ENCODE measurements around the gene OXCT2.
A peak's percentile ranks its signal among the peaks of the same experiment; 100 is the strongest.

The OXCT2 gene

GRCh38 chr1:39755965-39756659 is 15.0 kb downstream of the OXCT2 start:
- Mint-ChIP-seq H3K4me1 (peaks cover 1% of the 10 kb centered on the region), H3K27me3 (ENCODE audit: low read depth, poor library complexity) (no peaks in the 10 kb centered on the region), H3K4me3 (no peak overlapping the region), H3K36me3 (ENCODE audit: low read depth) (peaks cover 44% of the 10 kb centered on the region), H3K27ac (no peak overlapping the region), H3K9me3 (no peaks in the 10 kb centered on the region)
- DNase-seq: no peak
- TF ChIP-seq, protein P1, sequence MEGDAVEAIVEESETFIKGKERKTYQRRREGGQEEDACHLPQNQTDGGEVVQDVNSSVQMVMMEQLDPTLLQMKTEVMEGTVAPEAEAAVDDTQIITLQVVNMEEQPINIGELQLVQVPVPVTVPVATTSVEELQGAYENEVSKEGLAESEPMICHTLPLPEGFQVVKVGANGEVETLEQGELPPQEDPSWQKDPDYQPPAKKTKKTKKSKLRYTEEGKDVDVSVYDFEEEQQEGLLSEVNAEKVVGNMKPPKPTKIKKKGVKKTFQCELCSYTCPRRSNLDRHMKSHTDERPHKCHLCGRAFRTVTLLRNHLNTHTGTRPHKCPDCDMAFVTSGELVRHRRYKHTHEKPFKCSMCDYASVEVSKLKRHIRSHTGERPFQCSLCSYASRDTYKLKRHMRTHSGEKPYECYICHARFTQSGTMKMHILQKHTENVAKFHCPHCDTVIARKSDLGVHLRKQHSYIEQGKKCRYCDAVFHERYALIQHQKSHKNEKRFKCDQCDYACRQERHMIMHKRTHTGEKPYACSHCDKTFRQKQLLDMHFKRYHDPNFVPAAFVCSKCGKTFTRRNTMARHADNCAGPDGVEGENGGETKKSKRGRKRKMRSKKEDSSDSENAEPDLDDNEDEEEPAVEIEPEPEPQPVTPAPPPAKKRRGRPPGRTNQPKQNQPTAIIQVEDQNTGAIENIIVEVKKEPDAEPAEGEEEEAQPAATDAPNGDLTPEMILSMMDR (IDR thresholded peaks at IDR 0.05): no peak

DNA sequence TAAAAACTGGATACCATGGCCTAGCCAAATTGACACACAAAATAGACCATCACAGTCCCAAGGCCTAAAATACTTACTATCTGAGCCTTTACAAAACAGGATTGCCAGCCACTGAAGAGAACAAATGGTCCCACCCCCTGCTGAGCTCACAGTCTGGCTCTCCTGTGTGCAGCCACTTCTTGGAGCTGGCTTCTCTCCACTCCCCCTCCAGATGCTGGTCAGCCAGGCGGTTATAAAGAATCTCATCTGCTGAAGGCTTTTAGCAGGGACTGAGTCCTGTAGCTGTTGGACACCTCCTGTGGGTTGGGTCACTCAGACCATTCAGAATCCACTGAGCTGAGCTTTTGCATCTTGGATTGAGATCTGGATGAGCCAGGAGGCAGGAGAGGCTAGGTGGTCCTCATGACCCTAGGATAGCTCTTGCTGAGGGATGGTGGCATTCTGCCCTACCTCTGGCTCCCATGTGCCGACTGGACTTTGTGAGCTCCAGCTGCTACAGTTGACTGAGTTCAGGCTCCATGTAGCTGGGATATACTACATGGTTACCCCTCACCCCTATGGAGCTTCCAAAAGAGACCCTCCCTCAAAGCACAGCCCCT is 16.1 kb downstream of the OXCT2 start:
- no peaks in the 10 kb centered on the region for H3K27me3 Mint-ChIP-seq (ENCODE audit: low read depth, poor library complexity)
- H3K9me3 Mint-ChIP-seq: no peaks in the 10 kb centered on the region
- DNase-seq: no peak
- no peak overlapping the region for H3K4me3 Mint-ChIP-seq
- TF ChIP-seq, protein P1 (IDR thresholded peaks at IDR 0.05): no peak
- peaks cover 55% of the 10 kb centered on the region for H3K36me3 Mint-ChIP-seq (ENCODE audit: low read depth)
- H3K4me1 Mint-ChIP-seq: no peaks in the 10 kb centered on the region
- H3K27ac Mint-ChIP-seq: no peak overlapping the region

- Mint-ChIP-seq H3K4me1 (no peaks in the 10 kb centered on the region), H3K27ac (peak overlapping the region; percentile 92), H3K27me3 (ENCODE audit: low read depth, poor library complexity) (no peaks in the 10 kb centered on the region), H3K4me3 (no peak overlapping the region), H3K9me3 (no peaks in the 10 kb centered on the region), H3K36me3 (ENCODE audit: low read depth) (peaks cover 56% of the 10 kb centered on the region)
- TF ChIP-seq, protein P1 (IDR thresholded peaks at IDR 0.05): no peak
- DNase-seq: no peak
Observed at GRCh38 chr1:39754026-39754570, 17.1 kb downstream of the OXCT2 start.

DNA sequence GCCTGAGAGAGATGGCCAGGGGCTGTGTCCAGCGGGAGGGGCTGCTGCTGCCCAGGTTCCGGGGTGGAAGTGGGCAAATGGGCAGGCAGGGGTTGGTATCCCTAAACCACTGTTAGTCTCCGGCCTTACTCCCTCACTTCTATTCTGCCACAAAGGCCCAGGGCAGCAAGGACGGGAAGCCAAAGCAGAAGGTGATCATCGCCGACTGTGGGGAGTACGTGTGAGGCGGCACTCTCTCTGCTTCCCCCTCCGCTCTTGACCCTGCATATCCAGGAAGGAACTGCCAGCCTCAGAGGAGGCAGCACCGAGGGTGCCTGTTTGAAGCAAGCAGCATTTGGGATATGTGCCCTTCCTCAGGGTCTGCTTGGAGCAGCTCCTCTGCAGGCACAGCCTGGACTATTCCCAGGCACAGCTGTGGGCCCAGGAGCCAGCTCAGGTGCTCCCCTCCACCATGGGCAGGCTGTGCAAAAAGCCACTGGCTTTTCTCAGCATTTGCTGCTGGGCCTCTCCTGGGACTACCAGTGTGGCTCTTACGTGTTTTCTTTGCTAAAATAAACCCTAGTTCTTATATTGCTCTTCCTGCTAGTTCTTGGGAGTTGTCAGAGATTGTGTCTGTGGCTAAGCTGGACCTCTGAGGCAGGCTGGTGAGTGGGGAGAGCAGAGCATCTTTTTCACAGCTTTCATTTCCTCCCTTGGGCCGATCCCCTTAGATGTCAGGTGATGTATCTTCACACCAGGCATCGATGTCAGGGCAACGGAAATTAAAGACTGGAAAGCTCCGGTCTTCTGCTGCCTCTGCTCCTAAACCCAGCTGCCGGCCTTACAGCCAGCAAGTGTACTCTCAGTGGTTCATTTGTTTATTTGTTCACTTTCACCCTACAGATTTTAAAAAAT is 17.8 kb downstream of the OXCT2 start:
- no peaks in the 10 kb centered on the region for H3K4me1 Mint-ChIP-seq
- H3K27ac Mint-ChIP-seq: peak overlapping the region; percentile 92
- TF ChIP-seq, protein P1 (IDR thresholded peaks at IDR 0.05): no peak
- no peaks in the 10 kb centered on the region for H3K27me3 Mint-ChIP-seq (ENCODE audit: low read depth, poor library complexity)
- no peaks in the 10 kb centered on the region for H3K9me3 Mint-ChIP-seq
- no peak overlapping the region for H3K4me3 Mint-ChIP-seq
- H3K36me3 Mint-ChIP-seq (ENCODE audit: low read depth): peaks cover 60% of the 10 kb centered on the region
- no peak for DNase-seq

DNA sequence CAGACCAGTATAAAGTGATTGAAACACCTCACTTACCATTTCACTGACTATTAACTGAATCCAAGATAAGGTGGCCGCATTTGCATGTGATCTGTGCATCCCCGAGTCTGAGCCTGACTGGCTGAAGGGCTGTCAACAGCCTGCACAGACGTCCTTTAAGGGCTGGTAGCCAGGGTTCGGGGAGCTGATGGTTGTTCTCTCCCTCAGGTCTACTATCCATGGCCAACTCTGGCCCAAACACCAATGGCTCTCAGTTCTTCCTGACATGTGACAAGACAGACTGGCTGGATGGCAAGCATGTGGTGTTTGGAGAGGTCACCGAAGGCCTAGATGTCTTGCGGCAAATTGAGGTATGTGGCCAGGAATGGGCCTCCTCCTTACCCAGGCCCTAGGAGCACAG is 18.4 kb downstream of the OXCT2 start:
- Mint-ChIP-seq H3K9me3 (no peaks in the 10 kb centered on the region), H3K4me1 (no peaks in the 10 kb centered on the region), H3K36me3 (ENCODE audit: low read depth) (peaks cover 64% of the 10 kb centered on the region), H3K27me3 (ENCODE audit: low read depth, poor library complexity) (no peaks in the 10 kb centered on the region), H3K27ac (no peak overlapping the region), H3K4me3 (no peak overlapping the region)
- TF ChIP-seq, protein P1 (IDR thresholded peaks at IDR 0.05): no peak
- no peak for DNase-seq

Measured in nephron progenitor cell (in vitro differentiated cells).